ENCODE measurements around the gene OR6Y1. TPM values are rescaled to one million over a fixed set of nuclear protein-coding genes. Genes with fewer than 3 reads are reported as not detected.

The OR6Y1 gene
- total and polyA plus RNA-seq, 12 donors: not detected

DNA sequence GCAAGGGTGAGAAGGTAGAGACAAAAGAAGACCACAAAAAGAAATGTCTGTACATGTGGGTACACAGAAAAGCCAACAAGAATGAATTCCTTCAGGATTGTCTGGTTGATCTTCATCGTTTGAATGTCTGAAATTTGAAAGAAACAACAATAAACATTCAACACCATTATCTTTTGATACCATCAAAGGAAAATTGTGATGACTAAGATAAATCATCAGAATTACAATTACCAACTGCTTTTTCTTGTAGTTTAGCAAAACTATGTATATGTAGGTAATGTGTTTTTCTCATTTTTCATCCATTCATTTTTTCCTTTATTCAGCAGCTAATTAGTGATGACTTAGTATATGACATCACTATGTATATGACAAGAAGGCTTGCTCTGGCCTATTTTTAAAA lies 25.5 kb upstream of the OR6Y1 start, which contains the start of gene OR10X1:
TSS of gene OR10X1 (minus strand) at position 167 of the 400 bp plus-strand sequence. CDS start at position 167, 0 bp downstream.
- Histone ChIP-seq H3K4me1 (no peaks in the 10 kb centered on the region), H3K27ac (no peak within 1 kb of the TSS), H3K4me3 (no peak within 1 kb of the TSS), H3K9me3 (no peaks in the 10 kb centered on the region), H3K36me3 (no peaks in the 10 kb centered on the region), H3K27me3 (no peaks in the 10 kb centered on the region)
- WGBS, 2 donors: 79 to 83% methylated on average over 1 of the region's 1 CpG
- TF ChIP-seq, protein P1, sequence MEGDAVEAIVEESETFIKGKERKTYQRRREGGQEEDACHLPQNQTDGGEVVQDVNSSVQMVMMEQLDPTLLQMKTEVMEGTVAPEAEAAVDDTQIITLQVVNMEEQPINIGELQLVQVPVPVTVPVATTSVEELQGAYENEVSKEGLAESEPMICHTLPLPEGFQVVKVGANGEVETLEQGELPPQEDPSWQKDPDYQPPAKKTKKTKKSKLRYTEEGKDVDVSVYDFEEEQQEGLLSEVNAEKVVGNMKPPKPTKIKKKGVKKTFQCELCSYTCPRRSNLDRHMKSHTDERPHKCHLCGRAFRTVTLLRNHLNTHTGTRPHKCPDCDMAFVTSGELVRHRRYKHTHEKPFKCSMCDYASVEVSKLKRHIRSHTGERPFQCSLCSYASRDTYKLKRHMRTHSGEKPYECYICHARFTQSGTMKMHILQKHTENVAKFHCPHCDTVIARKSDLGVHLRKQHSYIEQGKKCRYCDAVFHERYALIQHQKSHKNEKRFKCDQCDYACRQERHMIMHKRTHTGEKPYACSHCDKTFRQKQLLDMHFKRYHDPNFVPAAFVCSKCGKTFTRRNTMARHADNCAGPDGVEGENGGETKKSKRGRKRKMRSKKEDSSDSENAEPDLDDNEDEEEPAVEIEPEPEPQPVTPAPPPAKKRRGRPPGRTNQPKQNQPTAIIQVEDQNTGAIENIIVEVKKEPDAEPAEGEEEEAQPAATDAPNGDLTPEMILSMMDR (IDR thresholded peaks at IDR 0.05): no peak
- ATAC-seq (no peak), DNase-seq (no peak)
- intact Hi-C loops (cut with DNase I): no loop called here

- 84 to 89% methylated on average over 3 of the region's 3 CpGs for WGBS, 2 donors
- Histone ChIP-seq H3K27ac (no peak overlapping the region), H3K4me1 (no peaks in the 10 kb centered on the region), H3K36me3 (no peaks in the 10 kb centered on the region), H3K9me3 (no peaks in the 10 kb centered on the region), H3K27me3 (no peaks in the 10 kb centered on the region), H3K4me3 (no peak overlapping the region)
- no peak for ATAC-seq
- TF ChIP-seq, protein P1 (IDR thresholded peaks at IDR 0.05): no peak
- intact Hi-C loops (cut with DNase I): no loop called here
- DNase-seq: no peak
Observed at GRCh38 chr1:158577561-158577960, 23.4 kb upstream of the OR6Y1 start.

DNA sequence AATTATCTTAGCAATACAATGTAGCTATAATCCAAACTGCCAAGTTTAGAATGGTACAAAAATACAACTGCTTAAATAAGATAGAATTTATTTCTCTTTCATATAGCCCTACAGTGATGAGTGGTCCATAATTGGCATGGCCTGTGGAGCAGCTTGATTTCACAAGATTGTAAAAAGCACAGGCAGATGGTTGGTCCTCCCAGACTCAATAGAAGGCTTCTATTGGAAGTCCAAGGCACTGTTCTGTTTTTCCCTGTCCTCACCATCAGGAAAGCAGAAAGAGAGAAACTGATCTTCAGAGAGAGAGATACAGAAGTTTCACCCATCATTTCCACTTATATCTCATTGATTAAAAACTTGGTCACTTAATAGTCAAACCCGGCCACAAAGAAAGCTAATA lies 18.0 kb upstream of the OR6Y1 start:
- intact Hi-C loops (cut with DNase I): no loop called here
- Histone ChIP-seq H3K4me1 (no peaks in the 10 kb centered on the region), H3K27ac (no peak overlapping the region), H3K9me3 (no peaks in the 10 kb centered on the region), H3K27me3 (no peaks in the 10 kb centered on the region), H3K4me3 (no peak overlapping the region), H3K36me3 (no peaks in the 10 kb centered on the region)
- DNase-seq: no peak
- TF ChIP-seq, protein P1 (IDR thresholded peaks at IDR 0.05): no peak
- WGBS, 2 donors: 87 to 91% methylated on average over 1 of the region's 1 CpG
- ATAC-seq: no peak

- no peaks in the 10 kb centered on the region for H3K36me3 ChIP-seq
- ATAC-seq (no peak), DNase-seq (no peak)
- H3K4me1 ChIP-seq: no peaks in the 10 kb centered on the region
- 75 to 81% methylated on average over 3 of the region's 3 CpGs for WGBS, 2 donors
- TF ChIP-seq, protein P1 (IDR thresholded peaks at IDR 0.05): no peak
- intact Hi-C loops (cut with DNase I): no loop called here
- H3K9me3 ChIP-seq: no peaks in the 10 kb centered on the region
- H3K4me3 ChIP-seq: no peak within 1 kb of the TSS
- H3K27me3 ChIP-seq: no peaks in the 10 kb centered on the region
- H3K27ac ChIP-seq: no peak within 1 kb of the TSS
Observed at GRCh38 chr1:158570480-158570879, 16.3 kb upstream of the OR6Y1 start, which contains the start of gene OR6P1. Gene OR6P1 (minus strand): TSS chr1:158570580. CDS start chr1:158563604, 6,976 bp downstream.
